AG08395 (cell line): ENCODE data around the gene VSIG2.

ENCODE experiments used
- DNase-seq: peaks from one replicate; pipeline ENCODE4 v3.0.0; 2012; ENCODE audit warnings: mixed read lengths, low spot score

The VSIG2 gene

GRCh38 chr11:124748481-124749343 is 3.3 kb downstream of the VSIG2 start:
- no peak for DNase-seq

GRCh38 chr11:124748100-124748418 is 4.0 kb downstream of the VSIG2 start:
- no peak for DNase-seq

GRCh38 chr11:124747406-124748099 is 4.5 kb downstream of the VSIG2 start:
- no peak for DNase-seq

- DNase-seq, result peak; percentile 90
Measured at GRCh38 chr11:124746621-124747243, 5.3 kb downstream of the VSIG2 start.

- DNase-seq, result no peak
Measured at GRCh38 chr11:124745835-124746620, 6.0 kb downstream of the VSIG2 start.

- no peak for DNase-seq
Measured at GRCh38 chr11:124745270-124745834, 6.7 kb downstream of the VSIG2 start.

- no peak for DNase-seq
Measured at GRCh38 chr11:124743050-124743449, 9.0 kb downstream of the VSIG2 start.

- no peak for DNase-seq
Measured at GRCh38 chr11:124742555-124742954, 9.5 kb downstream of the VSIG2 start.

GRCh38 chr11:124740277-124740882 is 11.7 kb downstream of the VSIG2 start:
- no peak for DNase-seq

GRCh38 chr11:124739479-124740276 is 12.4 kb downstream of the VSIG2 start, which contains the start of gene NRGN:
Gene NRGN (plus strand): TSS chr11:124739942. CDS start chr11:124740085, 143 bp downstream.
- peak; percentile 97 for DNase-seq

GRCh38 chr11:124738713-124739478 is 13.2 kb downstream of the VSIG2 start:
- DNase-seq, result no peak

GRCh38 chr11:124737638-124738305 is 14.3 kb downstream of the VSIG2 start:
- DNase-seq, result no peak

- DNase-seq, result no peak
Measured at GRCh38 chr11:124736736-124737135, 15.3 kb downstream of the VSIG2 start.

GRCh38 chr11:124732230-124732629 is 19.8 kb downstream of the VSIG2 start:
- no peak for DNase-seq

GRCh38 chr11:124729571-124729970 is 22.5 kb downstream of the VSIG2 start:
- no peak for DNase-seq

- DNase-seq, result no peak
Measured at GRCh38 chr11:124728134-124728533, 23.9 kb downstream of the VSIG2 start.

- DNase-seq, result no peak
Measured at GRCh38 chr11:124727474-124727873, 24.6 kb downstream of the VSIG2 start.

- peak; percentile 34 for DNase-seq
Measured at GRCh38 chr11:124725719-124726105, 26.3 kb downstream of the VSIG2 start.
